Measurements from ENCODE around the gene SENP3.

SENP3 gene

DNA sequence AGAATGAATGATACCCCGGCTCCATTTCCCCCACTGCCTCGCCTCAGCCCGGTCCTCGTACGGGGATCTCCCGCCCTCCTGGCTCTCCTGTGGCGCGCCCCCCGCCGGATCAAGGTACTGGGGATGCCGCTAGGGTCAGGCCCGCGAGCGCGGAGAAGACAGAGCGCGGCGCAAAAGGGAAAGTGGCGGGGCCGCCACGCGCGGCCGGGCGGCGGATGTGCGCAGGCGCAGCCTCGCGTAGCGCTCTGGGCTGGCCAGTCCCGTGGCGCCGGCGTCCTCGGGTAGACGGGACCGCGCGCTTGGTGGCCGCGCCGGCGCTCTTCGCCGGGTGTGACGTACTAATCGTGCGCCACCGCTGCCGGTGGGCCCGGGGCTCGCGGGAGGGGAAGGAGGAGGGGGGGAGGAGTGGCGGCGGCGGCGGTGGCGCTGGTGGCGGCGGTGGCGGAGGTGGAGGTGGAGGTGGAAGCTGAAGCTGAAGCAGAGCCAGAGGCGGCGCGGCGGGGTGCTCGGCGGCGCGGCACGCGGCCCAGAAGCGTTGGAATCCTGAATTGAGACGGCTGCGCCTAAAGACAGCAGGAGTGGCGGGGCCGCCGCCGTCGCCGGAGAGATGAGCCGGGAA, at the start of gene SENP3:
Gene SENP3, plus strand, starts transcription at position 331 of the 619 bp plus-strand sequence. CDS start 1,158 bp downstream, outside the sequence.
- no peak for DNase-seq

DNA sequence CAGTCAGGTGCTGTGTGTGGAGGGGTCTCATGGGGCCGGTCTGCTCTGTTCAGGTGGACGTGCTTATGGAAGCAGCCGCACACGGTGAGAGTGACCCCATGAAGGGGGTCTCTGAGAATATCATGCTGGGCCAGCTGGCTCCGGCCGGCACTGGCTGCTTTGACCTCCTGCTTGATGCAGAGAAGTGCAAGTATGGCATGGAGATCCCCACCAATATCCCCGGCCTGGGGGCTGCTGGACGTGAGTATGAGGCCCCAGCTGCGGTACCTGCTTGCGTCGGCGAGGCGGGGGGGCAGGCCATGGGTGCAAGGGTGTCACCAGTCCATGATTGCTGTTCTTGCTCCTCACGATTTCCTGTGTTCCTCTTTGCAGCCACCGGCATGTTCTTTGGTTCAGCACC, 49.6 kb upstream of the SENP3 start:
- DNase-seq = no peak

DNA sequence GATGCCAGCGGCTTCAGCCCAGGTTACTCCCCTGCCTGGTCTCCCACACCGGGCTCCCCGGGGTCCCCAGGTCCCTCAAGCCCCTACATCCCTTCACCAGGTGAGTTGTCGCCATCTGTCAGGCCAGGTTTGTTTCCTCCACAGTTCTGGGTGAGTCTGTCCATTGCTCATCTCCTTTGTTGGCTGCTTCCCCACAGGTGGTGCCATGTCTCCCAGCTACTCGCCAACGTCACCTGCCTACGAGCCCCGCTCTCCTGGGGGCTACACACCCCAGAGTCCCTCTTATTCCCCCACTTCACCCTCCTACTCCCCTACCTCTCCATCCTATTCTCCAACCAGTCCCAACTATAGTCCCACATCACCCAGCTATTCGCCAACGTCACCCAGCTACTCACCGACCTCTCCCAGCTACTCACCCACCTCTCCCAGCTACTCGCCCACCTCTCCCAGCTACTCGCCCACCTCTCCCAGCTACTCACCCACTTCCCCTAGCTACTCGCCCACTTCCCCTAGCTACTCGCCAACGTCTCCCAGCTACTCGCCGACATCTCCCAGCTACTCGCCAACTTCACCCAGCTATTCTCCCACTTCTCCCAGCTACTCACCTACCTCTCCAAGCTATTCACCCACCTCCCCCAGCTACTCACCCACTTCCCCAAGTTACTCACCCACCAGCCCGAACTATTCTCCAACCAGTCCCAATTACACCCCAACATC, 48.7 kb upstream of the SENP3 start:
- DNase-seq = no peak

DNA sequence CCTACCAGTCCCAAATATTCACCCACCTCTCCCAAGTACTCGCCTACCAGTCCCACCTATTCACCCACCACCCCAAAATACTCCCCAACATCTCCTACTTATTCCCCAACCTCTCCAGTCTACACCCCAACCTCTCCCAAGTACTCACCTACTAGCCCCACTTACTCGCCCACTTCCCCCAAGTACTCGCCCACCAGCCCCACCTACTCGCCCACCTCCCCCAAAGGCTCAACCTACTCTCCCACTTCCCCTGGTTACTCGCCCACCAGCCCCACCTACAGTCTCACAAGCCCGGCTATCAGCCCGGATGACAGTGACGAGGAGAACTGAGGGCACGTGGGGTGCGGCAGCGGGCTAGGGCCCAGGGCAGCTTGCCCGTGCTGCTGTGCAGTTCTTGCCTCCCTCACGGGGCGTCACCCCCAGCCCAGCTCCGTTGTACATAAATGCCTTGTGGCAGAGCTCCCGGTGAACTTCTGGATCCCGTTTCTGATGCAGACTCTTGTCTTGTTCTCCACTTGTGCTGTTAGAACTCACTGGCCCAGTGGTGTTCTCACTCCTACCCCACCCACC, 47.8 kb upstream of the SENP3 start:
- no peak for DNase-seq

DNA sequence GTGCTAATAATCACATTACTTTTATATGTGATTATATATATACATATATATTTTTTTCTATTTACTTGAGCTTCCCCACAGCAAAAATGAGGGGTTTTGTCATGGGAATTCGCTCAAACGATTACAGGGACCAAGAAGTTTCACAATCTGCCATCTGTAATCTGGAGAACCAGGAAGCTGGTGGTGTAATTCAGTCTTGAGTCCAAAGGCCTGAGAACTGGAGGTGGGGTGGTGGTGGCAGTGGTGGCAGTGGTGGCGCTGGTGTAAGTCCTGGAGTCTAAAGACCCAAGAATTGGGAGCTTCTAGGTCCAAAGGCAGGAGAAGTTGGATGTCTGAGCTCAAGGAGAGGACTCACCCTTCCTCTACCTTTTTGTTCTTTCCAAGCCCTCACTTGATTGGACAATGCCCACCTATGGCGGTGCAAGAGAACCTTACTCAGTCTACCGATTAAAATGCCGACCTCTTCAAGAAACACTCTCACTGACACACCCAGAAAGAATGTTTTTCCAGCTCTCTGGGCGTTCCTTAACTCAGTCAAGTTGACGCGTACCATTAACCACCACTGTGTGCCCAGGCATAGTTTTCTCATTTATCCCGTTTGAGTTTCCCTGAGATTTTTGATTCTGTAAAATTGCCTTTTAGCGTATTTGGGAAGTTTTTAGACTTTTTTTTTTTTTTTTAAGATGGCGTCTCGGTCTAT, 45.7 kb upstream of the SENP3 start:
- no peak for DNase-seq

DNA sequence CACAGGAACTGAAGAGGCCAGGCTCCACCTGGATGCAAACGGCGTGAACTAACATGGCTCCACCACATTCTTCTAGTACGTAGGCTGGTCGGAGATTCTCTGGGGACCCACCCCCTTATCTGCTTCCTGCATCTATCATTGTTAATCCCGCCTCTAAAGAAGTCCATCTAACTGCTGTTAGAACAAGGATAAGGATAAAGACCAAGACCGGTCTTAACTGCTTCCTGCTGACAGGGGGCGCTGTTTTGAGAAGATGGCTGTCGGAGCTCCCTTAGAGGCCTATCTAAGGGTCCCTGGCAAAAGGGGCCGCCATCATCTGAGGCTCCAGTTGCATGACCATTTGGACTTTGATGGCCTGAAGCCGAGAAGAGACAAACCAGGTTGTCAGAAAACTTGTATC, 38.7 kb upstream of the SENP3 start:
- DNase-seq = no peak

DNA sequence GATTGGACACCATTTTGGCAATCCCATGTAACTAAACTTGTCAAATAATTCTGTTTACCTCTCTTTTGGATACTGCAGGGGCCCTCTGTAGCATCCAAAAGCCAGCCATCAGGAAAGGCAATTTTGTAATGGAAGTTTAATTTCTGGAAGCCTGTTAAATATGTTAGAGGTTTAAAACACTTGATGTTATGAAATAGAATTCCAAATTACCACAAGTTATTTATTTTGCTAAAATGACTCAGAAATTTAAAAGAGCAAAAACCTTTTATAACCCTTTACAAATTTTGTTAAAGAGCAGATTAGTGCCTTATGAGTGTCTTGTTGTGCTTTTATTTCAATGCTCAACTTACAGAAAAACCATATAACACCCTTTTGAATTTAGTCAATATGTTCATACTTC, 32.9 kb upstream of the SENP3 start:
- DNase-seq = no peak

DNA sequence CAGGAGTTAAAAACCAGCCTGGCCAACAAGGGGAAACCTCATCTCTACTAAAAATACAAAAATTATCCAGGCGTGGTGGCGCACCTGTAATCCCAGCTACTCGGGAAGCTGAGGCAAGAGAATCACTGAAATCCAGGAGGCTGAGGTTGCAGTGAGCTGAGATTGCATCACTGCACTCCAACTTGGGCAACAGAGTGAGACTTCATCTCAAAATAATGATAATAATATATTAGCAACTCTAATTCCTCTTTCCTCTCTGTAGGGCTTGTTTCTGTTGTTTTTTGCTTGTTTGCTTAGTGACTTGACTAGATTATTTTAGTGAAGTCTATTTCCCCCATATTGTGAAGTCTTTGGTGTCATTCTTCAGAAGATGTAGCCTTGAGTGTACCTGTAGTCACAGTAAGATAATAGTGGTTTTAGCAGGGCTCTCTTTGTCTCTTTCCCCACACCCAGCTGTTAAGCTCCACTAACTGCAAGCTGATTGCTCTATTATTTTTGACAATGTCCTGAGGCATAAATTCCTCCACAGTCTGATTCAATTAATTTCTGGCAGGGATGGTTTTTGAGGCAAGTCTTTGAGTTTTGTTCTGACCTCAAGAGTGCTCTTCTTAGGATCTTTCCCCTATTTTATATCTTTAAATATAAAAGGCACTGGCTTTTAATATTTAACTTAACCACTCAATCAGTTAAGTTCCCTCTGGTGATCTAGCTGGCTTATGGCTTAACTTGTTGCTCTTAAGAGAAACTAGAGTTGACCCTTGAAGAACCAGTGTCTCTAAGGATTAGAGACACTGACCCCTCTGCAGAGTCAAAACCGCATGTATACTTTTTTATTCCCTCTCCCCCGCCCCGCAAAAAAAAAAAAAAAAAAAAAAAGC, 31.5 kb upstream of the SENP3 start:
- DNase-seq = no peak

DNA sequence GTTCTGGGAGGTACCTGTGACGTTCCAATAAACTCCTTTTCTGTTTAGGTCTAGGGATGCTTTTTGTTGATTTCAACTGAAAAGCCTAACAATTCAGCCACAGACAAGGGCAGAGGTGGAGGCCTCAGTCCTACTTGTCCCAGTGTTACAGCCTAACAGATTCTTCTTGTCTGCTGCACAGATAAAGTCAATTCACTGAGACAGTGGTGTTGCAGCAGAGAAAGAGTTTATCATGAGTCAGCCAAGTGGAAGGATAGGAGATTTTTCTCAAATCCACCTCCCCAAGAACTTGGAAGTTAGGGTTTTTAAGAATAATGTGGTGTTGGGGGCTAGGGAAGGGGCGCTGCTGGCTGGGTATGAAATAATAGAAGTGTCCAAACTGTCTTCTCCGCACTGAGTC, 23.7 kb upstream of the SENP3 start:
- no peak for DNase-seq

DNA sequence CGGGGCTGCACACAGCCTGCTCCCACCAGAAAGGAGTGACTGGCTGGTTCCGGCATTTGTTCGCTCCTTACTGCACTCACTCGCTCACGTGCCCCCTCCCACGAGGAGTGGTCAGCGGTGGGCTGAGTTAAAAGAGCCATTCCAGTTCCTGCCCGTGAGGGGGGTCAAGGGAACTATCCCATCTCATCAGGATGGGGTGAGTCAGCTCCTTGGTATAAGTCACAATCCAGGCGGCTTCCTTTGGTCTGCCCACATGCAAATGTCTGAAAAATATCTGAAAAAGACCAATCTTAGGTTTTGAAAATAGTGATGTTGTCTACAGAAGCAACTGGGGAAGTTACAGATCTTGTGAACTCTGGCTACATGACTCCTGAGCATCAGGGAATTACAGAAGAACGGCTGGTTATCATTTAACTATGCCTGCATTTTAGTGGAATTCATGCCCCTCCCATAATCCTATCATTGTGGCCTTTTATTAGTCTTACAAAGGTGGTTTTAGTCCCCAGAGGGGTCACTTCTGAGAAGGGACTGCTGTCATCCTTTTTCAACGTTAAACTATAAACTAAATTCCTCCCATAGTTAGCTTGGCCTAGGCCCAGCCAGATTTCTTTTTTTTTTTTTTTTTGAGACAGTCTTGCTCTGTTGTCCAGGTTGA, 22.7 kb upstream of the SENP3 start:
- DNase-seq = no peak

DNA sequence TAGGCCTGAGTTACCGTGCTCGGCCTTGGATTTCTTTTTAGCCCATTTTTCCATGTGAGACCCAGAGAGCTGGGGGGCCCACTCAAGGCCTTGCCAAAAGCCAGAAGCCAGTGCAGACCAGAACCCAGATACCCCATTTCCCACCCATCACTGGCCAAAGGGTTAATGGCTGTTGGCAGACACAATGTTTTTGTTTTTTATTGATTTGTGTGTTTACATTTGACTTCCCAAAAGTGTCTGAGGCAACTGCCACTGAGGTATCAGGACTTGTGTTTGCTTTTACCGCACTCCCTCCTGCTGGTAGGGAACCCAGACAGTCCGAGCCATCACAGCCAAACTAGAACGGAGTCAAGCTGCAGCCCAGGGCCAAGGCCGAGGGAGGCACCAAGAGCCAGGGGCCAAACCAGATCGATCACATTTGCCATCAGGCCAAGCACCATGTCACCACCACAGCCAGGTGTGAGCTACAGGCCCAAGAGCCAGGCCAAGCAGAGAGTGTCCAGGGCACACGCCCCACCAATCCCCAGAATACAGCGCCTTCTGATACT, 20.6 kb upstream of the SENP3 start:
- no peak for DNase-seq

DNA sequence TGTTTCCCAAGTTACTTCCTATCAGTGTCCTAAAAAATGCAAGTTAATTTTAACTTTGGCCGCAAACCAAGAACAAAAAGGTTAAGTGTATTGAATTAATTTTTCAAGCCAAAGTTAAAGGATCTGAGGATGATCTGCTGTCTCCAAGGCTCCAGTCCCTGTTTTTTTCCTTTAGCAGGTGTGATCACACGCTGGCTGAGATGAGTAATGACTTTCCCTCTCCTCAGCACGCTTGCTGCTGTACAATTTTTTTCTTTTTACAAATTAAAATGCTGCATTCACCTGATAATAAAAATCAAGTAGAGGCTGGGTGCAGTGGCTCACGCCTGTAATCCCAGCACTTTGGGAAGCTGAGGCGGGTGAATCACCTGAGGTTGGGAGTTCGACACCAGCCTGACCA, 16.8 kb upstream of the SENP3 start:
- no peak for DNase-seq

DNA sequence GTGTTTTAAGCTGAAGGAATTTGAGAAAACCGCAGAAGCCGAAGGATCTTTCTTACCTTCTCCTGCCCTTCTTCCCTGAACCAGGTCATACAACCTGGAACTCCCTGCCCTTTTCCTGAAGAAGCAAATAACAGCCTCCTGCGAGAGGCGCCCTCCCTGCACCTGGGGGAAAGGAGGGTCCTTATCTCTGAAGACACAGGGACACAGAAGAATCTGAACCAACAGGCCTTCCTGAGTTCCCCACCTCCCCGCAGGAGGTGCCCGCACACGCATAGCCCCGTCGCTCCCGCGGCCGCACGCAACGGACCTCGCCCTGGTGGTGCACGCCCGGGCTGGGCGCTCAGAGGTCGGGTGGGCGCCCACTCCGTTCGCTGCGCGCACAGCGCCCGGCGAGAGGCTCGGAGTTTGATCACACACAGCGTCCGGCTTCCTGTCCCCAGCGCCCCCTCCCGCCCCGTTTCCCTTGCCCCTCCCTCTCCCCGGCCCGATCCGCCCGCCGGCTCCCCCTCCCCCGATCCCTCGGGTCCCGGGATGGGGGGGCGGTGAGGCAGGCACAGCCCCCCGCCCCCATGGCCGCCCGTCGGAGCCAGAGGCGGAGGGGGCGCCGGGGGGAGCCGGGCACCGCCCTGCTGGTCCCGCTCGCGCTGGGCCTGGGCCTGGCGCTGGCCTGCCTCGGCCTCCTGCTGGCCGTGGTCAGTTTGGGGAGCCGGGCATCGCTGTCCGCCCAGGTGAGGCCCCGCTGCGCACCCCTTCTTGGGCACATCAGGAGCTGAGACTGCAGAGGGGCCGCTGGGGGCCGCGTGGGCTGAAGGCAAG, 12.9 kb upstream of the SENP3 start, which contains the start of gene TNFSF12:
Gene TNFSF12, plus strand, starts transcription at position 474 of the 816 bp plus-strand sequence. Its CDS starts 96 bp downstream, at position 570.
- DNase-seq = no peak

DNA sequence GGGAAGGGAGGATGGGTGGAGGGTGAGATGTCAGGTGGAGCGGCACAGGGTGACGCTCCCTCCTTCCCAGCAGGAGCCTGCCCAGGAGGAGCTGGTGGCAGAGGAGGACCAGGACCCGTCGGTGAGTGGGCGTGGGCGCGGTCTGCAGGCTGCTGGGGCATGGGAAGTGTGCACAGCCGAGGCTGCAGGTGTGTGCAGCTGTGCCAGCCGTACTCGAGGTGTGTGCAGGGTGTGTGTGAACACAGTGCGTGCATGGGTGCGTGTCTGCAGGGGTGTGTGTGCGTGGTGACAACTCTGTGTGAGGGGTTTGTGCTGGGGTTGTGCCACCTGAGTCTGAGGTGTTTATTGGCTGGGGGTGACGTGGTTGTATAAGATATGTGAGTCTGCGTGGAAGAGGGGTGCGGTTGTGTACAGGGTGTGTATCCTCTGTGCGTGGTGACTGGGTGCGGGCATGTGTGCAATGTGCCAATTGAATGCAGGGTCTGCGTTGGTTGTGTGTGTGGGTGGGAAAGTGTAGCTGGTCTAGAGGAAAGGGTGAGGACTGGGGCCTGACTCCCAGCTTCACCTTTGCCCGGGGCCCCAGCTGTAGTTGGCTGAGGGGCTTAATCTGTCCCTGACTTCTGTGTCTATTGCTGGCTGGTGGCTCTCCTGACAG, 12.2 kb upstream of the SENP3 start:
- DNase-seq = no peak

DNA sequence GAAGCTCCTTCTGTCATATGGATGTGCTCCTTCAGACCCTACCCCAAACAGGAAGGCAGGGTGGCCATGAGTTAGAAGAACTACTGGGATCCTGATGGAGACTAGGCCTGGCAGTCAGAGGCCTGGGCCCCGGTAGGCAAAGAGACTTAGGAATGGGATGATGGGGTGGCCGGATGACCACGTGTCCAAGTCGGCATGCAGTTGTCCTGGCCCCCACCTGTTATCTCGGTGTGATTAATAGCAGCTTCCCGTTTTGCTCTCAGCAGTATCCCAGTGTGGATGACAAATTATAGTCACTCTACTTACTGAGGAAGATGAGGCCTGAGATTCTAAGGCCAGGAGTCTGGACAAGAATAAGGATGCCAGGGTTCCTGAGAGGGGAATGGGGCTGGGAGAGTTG, 11.4 kb upstream of the SENP3 start:
- no peak for DNase-seq

DNA sequence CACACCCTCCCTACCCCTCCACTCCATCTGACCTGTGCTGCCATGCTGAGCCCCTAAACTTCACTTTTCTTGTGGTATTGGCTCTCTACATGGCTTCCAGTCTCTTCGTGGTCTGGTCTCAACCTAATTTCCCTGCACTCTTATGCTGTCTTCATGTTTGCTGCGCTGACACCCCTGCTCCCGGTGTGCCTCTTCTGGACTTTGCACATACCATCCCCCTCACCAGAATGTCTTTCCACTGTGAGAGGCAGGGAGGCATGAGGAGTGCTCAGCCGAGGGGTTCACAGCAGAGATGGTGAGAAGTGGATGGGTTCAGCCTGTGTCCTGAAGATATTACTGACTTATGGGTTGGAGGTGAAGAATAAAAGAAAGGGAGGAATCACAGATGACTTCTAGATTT, 10.3 kb upstream of the SENP3 start:
- no peak for DNase-seq

DNA sequence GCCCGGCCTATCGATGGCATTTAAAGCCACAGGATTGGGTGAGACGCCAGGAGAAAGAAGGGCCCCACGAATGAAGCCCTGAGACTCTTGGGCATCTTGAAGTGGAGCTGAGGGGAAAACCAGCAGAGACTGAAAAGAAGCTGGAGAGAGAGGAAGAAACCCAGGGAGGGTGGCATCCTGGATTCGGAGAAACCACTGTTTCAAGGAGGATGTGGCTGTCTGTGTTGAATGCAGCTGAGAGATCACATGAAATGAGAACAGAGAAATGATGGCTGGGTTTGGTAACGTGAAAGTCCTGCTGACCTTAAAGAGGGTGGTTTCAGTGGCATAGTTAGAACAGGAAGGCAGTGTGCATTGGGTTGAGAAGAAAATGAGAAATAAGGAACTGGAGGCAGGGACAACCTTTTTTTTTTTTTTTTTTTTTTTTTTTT, 9.1 kb upstream of the SENP3 start:
- DNase-seq = no peak

DNA sequence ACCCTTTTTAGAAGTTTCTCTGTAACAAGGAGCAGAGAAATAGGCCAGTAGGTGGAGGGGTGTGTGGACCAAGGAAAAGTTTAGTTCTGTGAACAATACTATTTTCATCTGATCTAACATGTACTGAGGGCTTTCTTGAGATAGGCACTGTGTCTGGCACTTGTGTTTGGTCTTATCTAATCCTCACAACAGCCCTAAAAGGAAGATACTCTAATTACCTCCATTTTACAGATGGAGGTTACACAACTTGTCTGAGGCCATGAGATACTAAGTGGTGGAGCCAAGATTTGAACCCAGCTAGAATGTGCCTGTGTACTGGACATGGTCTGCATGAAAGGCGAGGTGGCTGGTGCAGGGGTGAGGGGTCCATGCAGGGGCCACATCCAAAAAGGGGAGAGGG, 8.4 kb upstream of the SENP3 start:
- no peak for DNase-seq

DNA sequence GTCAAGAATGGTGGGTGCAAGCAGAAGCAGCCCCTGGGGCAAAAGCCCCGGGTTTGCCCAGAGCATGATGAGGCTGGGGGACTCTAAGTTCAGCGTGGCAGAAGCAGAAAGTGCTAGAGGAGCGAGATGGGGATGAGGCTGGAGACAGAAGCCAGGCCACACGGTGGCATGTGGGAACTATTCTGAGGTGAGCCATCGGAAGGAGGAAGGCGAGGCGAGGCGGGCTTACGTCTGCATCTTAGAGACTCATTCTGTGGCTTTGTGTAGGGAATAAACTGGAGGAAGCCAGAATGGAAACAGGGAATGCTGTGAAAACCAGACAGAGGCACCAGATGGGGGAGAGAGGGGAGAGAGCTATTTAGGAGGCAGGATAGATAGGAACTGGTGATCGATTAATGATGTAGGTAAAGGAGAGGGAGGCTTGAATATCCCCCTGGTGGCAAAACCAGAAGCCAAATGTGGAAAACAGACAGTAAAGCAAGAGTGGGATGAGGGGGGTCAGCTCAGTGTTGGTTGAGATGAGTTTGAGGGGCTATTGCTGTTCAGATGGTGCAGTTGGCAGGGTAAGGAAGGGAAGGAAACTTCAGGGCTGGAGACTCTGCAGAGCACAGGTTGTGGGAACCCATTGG, 6.3 kb upstream of the SENP3 start:
- DNase-seq = no peak

DNA sequence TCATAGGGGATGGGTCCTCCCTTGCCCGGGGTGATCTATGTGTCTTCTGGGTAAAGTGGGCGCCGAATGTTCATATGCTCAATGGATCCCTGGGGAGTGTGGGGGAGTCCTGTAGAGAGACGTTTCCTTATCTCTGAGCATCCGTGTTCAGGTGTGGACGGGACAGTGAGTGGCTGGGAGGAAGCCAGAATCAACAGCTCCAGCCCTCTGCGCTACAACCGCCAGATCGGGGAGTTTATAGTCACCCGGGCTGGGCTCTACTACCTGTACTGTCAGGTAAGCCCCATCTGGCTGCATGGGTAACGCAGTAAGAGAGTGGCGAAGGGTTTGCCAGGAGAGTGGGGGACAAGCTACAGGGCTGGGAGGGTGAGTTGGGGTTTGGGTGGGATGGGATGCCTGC, 5.1 kb upstream of the SENP3 start:
- DNase-seq = no peak

All from NCI-H2081 treated with DMSO at 0.1 percent for 48 hours (cell line).